IPS-20b (cell line): Measurements from ENCODE around the gene LLGL1.

Experiments
- H3K27ac ChIP-seq: one replicate; pipeline ENCODE4 v1.5.1; 2013; ENCODE audit warnings: low read length
- H3K27me3 ChIP-seq: 2 replicates; pipeline ENCODE4 v1.6.1; 2013; ENCODE audit warnings: mild to moderate bottlenecking, low read length, inconsistent platforms; ENCODE audit not compliant: insufficient read depth
- H3K36me3 ChIP-seq: 2 replicates; pipeline ENCODE4 v1.6.1; 2013; ENCODE audit warnings: low read depth, mild to moderate bottlenecking, inconsistent platforms, low read length, moderate library complexity; ENCODE audit not compliant: insufficient read depth
- H3K4me1 ChIP-seq: 2 replicates; pipeline ENCODE4 v1.6.1; 2013; ENCODE audit warnings: mild to moderate bottlenecking, control low read depth, inconsistent platforms, low read length, moderate library complexity; ENCODE audit not compliant: insufficient read depth
- H3K4me3 ChIP-seq: 2 replicates; pipeline ENCODE4 v1.5.1; 2013; ENCODE audit warnings: mild to moderate bottlenecking, low read length, inconsistent platforms
- H3K9ac ChIP-seq: 2 replicates; pipeline ENCODE4 v1.6.1; 2013; ENCODE audit warnings: low read depth, mild to moderate bottlenecking, inconsistent platforms, low read length, moderate library complexity
- H3K9me3 ChIP-seq: 2 replicates; pipeline ENCODE4 v1.6.1; 2013; ENCODE audit warnings: mild to moderate bottlenecking, low read depth, low read length, inconsistent platforms; ENCODE audit not compliant: insufficient read depth

The LLGL1 gene

DNA sequence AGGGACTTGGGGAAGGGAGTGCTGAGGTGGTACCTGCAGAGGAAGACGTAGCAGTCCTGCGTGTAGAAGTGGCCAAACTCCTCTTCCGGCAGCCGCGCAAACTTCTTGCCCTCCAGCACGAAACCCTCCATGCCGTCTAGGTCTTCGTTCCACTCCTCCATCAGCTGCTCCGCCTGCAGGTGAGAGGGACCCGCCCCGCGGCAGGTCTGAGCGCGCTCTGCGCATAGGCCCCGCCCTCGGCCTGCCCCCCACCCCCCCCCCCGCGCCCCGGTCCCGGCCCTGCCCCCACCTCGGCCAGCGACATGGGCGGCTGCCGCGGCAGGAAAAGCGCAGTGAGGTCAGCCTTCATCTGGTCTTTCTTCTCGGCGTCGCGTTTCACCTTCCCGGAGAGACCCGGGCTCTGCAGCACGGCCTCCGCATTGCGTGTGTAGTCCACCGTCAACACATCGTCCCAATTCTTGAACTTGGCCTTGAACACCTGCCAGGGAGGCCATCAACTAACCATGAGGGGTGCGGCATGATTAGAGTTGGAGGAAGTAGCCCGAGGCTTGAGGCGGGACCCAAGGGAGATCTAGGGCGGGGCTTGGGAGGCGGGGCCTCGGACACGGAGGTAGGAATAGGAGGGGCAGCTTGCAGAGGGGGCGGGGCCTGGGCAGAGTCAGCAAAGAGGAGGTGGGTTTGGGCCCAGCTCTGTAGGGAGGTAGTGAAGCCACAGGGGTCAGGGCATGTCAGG is 21.6 kb downstream of the LLGL1 start:
- Histone ChIP-seq H3K4me1 (peaks cover 8% of the 10 kb centered on the region; the same call in 1 of the 2 replicates), H3K27me3 (no peaks in the 10 kb centered on the region), H3K36me3 (peaks cover 80% of the 10 kb centered on the region), H3K4me3 (peak overlapping the region; percentile 77), H3K9ac (peak overlapping the region; percentile 88; the same call in 1 of the 2 replicates), H3K27ac (peak overlapping the region; percentile 88), H3K9me3 (no peaks in the 10 kb centered on the region)

DNA sequence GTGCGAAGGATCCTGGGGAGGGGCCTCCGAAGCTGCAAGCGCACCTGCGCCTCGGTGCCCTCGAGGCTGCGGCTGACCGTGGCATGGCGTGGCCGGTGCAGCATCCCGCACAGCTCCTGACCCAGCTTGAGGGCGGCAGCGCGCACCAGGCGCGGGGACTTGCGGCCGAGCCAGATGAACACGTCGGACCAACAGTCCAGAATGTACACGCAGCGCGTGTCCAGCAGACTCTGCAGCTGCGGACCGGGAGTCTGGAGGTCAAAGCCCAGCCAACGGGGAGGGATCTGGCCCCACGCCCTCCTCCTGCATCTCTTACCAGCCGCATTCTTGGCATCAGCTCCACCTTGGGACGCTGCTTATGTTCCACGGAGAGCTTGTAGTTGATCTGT is 22.2 kb downstream of the LLGL1 start:
- H3K9ac ChIP-seq: no peak overlapping the region
- peak overlapping the region; percentile 77; the same call in 1 of the 2 replicates for H3K4me3 ChIP-seq
- H3K27ac ChIP-seq: peak overlapping the region; percentile 88
- H3K36me3 ChIP-seq: peaks cover 80% of the 10 kb centered on the region
- H3K27me3 ChIP-seq: no peaks in the 10 kb centered on the region
- H3K4me1 ChIP-seq: peaks cover 8% of the 10 kb centered on the region; the same call in 1 of the 2 replicates
- H3K9me3 ChIP-seq: no peaks in the 10 kb centered on the region

DNA sequence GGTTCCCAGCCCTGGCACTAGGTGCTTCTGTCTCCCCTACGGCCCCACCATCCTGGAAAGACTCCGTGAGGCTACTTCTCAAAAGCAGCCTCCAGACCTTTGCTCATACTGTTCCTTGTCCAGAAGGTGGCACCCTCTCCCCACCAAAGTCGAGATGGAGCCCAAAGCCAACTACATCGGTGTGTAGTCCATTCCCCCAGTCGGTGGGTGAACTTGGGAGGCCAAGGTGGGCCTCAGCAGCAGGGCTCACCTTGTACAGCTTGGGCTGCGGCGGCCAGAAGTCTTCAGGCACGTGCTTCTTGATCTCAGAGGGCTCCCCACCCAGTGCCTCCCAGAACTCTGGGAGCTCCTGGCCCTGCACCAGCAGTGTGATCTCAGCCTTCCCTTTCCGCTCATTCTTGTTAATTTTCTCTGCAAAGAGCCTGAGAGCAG is 22.9 kb downstream of the LLGL1 start:
- H3K27ac ChIP-seq: no peak overlapping the region
- peaks cover 82% of the 10 kb centered on the region for H3K36me3 ChIP-seq
- no peak overlapping the region for H3K9ac ChIP-seq
- H3K27me3 ChIP-seq: no peaks in the 10 kb centered on the region
- peaks cover 8% of the 10 kb centered on the region; the same call in 1 of the 2 replicates for H3K4me1 ChIP-seq
- H3K4me3 ChIP-seq: no peak overlapping the region
- no peaks in the 10 kb centered on the region for H3K9me3 ChIP-seq

DNA sequence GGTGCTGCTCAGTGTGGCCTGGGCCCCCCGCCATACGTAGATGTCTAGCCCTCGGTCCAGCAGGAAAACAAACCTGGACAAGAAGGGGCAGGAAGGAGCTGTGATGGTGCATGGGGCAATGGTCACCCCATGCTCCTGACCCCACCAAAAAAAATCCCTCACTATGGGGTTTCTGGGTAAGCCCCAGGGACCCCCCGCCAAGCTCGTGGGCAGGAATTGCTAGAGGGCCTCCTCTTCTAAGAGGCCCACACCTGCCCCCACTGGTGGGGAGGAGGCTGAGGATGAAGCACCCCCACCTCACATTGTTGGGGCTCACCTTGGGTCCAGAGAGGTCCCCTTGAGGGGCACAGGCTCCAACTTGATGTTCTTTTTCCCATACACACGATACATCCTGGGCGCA is 23.4 kb downstream of the LLGL1 start:
- H3K4me3 ChIP-seq: no peak overlapping the region
- H3K27ac ChIP-seq: no peak overlapping the region
- H3K9ac ChIP-seq: no peak overlapping the region
- peaks cover 8% of the 10 kb centered on the region; the same call in 1 of the 2 replicates for H3K4me1 ChIP-seq
- H3K27me3 ChIP-seq: no peaks in the 10 kb centered on the region
- no peaks in the 10 kb centered on the region for H3K9me3 ChIP-seq
- H3K36me3 ChIP-seq: peaks cover 82% of the 10 kb centered on the region

DNA sequence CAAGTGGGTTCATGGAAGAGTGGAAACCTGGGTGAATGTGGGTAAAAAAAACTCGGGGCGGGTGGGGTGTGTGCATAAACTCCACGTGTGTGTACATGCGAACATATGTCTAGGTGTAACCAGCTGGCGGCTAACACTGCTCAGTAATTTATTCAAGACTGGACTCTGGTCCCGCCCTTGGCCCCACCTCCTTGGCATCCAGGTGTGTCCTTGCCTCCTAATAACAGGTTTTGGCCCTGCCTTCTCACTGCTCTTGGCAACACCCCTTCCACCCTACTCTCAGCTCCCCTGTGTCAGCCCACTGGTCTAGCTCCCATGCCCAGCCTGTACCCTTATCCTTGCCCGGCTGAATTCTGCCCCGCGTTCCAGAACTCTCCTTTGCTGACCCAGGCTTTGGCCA is 24.8 kb downstream of the LLGL1 start:
- H3K36me3 ChIP-seq: peaks cover 88% of the 10 kb centered on the region
- peaks cover 8% of the 10 kb centered on the region; the same call in 1 of the 2 replicates for H3K4me1 ChIP-seq

DNA sequence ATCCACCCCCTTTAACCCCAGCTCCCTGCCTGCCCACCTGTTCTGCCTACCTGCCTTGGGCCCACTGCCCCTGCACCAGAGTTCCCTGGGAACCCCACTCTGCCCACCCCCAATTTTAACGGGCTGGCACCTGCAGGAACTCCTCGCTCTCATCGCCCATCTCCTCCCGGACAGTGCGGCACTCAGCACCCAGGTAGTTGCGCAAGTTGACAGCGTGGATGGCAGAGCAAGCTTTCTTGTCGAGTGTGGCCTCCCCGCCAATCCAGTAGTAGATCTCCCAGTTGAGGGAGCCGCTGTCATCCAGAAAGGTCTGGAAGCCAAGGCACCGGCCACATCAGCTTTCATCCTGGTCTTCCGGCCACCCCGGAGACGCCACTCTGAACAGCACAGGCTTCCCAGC is 25.3 kb downstream of the LLGL1 start:
- H3K9me3 ChIP-seq: no peaks in the 10 kb centered on the region
- no peaks in the 10 kb centered on the region for H3K27me3 ChIP-seq
- H3K4me1 ChIP-seq: peaks cover 8% of the 10 kb centered on the region; the same call in 1 of the 2 replicates
- no peak overlapping the region for H3K9ac ChIP-seq
- no peak overlapping the region for H3K27ac ChIP-seq
- peaks cover 88% of the 10 kb centered on the region for H3K36me3 ChIP-seq
- H3K4me3 ChIP-seq: no peak overlapping the region

More for the DNA sequence above, 24.8 kb downstream of the LLGL1 start:
- no peak overlapping the region for H3K4me3 ChIP-seq
- H3K27me3 ChIP-seq: no peaks in the 10 kb centered on the region
- H3K9ac ChIP-seq: no peak overlapping the region
- no peaks in the 10 kb centered on the region for H3K9me3 ChIP-seq
- no peak overlapping the region for H3K27ac ChIP-seq

DNA sequence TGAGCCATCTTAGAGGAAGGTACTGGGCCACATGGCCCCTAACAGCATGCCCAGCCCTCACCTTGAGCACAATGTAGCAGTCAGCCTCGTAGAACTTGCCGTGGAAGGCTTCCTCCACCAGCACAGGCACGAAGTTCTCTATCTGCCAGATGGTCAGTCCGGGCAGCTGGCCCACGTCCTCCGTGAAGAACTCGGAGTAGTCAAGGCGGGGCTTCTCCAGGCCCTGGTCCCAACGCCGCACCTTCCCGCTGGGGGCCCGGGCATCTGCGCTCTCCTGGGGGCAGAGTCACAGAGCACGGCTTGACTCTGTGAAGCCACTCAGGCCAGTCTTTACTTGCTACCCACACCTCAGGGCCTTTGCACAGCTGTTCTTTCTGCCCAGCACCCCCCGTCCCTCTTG is 25.8 kb downstream of the LLGL1 start:
- Histone ChIP-seq H3K9me3 (no peaks in the 10 kb centered on the region), H3K4me3 (no peak overlapping the region), H3K9ac (no peak overlapping the region), H3K27ac (no peak overlapping the region), H3K36me3 (peaks cover 88% of the 10 kb centered on the region), H3K4me1 (peaks cover 8% of the 10 kb centered on the region; the same call in 1 of the 2 replicates), H3K27me3 (no peaks in the 10 kb centered on the region)

DNA sequence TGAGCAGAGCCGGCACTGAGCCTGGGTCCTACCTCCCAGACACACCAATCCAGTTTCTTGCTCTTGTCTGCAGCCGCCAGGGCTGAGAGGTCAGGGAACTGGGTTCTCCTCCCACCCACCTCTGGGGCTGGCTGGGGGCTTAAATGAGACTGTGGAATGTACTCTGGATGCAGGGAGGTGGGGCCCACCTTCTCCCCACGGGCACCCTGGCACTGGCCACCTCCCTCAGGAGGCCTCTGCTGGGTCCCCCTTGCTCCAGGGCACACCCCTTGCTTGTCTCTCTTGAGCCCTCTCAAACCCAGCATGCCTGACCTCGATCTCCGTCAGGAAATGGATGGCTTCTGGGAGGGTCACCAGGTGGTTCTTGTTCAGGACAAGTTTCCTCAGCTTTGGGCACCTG is 26.7 kb downstream of the LLGL1 start:
- Histone ChIP-seq H3K27ac (no peak overlapping the region), H3K9ac (no peak overlapping the region), H3K36me3 (peaks cover 87% of the 10 kb centered on the region), H3K4me1 (peaks cover 8% of the 10 kb centered on the region), H3K4me3 (no peak overlapping the region), H3K27me3 (no peaks in the 10 kb centered on the region), H3K9me3 (no peaks in the 10 kb centered on the region)

DNA sequence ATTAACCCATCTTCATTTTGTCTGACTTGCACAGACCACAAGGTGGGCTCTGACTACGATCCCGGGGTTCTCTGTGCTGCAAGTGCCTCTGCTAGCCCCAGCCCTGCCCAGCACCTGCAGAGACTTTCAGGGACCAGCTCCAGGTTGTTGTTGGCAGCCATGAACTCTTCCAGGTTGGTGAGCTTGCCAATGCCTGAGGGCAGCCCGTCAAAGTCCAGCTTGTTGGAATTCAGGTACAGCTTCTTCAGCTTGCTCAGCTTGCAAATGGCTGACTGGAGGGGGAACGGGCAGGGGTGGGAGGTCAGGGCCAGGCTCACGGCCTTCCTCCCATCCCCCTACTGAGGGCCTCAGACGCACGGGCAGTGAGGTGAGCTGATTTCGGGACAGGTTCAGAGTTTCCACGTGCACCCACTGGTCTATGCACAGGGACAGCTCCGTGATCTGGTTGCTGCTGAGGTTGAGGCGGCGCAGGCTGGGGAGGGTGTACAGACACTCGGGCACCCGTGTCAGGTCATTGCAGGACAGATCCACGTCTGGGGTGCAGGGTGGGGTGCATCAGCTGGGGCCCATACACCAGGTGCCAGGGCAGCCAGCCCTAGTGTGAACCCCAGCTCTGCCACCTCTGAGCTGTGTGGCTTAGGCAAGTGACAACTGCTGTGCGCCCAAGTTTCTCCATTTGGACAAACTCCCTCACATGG is 27.9 kb downstream of the LLGL1 start:
- no peak overlapping the region for H3K4me3 ChIP-seq
- peaks cover 7% of the 10 kb centered on the region for H3K4me1 ChIP-seq
- H3K27me3 ChIP-seq: no peaks in the 10 kb centered on the region
- peaks cover 79% of the 10 kb centered on the region for H3K36me3 ChIP-seq
- H3K9ac ChIP-seq: no peak overlapping the region
- H3K9me3 ChIP-seq: no peaks in the 10 kb centered on the region
- H3K27ac ChIP-seq: no peak overlapping the region

DNA sequence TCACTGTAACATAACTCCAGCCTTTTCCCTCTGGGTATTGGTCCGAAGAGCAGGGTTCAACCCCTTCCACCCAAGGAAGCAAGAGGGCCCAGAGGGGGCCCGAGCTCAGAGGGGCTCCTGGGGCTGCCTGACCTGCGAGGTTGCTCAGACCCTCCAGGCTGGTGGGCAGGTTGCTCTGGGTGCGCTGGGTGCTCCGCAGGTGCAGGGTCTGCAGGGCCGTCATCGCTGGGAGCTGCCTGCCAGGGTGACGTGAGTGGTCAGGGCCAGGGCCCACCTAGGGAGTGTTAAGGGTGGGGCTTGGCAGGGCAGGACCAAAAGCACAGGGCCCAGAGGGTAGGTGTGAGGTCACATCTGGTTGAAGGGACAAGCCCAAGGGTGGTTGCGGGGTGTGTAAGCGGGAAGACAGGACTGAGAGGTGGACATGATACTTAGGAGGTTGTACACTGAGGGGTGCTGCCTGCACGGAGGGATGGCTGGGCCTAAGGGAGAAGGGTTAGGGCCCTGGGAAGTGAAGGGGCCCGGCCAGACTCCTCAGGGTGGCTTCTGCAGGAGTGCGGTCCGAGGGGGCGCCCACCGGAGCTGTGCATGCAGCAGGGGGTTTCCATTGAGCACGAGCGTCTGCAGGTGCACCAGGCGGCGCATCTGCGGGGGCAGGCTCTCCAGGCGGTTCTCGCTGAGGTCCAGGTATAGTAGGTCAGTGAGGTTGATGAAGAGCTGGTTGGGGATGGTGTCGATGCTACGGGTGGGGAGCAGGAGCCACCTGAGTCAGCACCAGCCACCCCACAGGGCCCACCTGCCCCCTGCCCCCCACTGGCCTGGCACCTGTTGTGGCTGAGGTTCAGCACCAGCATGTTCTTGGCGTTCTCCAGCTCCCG is 28.7 kb downstream of the LLGL1 start:
- Histone ChIP-seq H3K4me3 (no peak overlapping the region), H3K9me3 (no peaks in the 10 kb centered on the region), H3K4me1 (peaks cover 7% of the 10 kb centered on the region), H3K36me3 (peaks cover 70% of the 10 kb centered on the region), H3K27ac (no peak overlapping the region), H3K27me3 (no peaks in the 10 kb centered on the region), H3K9ac (no peak overlapping the region)

DNA sequence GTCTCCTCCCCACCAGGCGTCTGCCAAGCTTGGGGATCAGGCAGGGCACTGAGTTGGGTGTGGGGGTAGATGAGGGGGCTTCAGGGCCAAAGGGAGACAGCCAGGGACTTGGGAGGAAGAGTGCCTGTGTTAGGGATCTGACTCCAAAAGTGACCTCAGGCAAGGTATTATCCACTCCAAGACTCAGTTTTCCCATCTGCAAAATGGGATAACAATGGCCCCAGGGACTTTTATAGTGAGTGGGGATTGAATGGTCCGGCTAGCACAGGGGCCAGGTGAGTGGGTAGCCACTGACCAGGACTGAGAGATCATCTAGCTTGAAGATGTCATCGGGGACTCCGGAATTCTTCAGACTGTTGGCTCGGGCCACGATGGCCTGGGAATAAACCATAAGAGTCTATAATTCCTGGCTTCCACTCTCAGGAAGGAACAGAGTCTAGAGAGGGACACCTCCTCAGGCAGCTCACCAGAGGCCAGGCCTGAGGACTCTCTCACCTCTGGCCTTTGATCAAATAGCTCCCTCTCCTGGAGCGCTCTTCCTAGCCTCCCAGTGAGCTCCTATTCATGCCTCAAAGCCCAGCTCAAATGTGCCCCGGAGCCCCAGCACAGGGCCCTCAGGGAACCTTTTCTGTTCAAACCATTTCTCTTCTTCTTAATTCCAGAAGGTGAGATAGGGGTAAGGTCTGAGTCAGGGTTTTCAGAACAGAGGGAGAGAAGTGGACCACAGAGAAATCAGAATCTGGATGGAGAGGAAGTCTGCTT is 29.6 kb downstream of the LLGL1 start:
- Histone ChIP-seq H3K27me3 (no peaks in the 10 kb centered on the region), H3K9ac (no peak overlapping the region), H3K9me3 (no peaks in the 10 kb centered on the region), H3K27ac (no peak overlapping the region), H3K4me3 (no peak overlapping the region), H3K4me1 (peaks cover 11% of the 10 kb centered on the region), H3K36me3 (peaks cover 66% of the 10 kb centered on the region)
